Nephron progenitor cell (in vitro differentiated cells): ENCODE data around the gene NFIA.

Experiments
- DNase-seq: peaks from one replicate; pipeline ENCODE4 v3.0.0; 2021
- H3K27ac Mint-ChIP-seq: 2 replicates; pipeline ENCODE4 v1.8.0; 2021; ENCODE audit warnings: mild to moderate bottlenecking, moderate library complexity, mixed read lengths
- H3K27me3 Mint-ChIP-seq: 2 replicates; pipeline ENCODE4 v1.8.0; 2021; ENCODE audit warnings: mild to moderate bottlenecking, low read depth, mixed read lengths; ENCODE audit not compliant: poor library complexity
- H3K36me3 Mint-ChIP-seq: 2 replicates; pipeline ENCODE4 v1.8.0; 2021; ENCODE audit warnings: low read depth, mixed read lengths
- H3K4me1 Mint-ChIP-seq: 2 replicates; pipeline ENCODE4 v1.8.0; 2021; ENCODE audit warnings: mixed read lengths
- H3K4me3 Mint-ChIP-seq: 2 replicates; pipeline ENCODE4 v1.8.0; 2021; ENCODE audit warnings: mild to moderate bottlenecking, moderate library complexity, mixed read lengths
- H3K9me3 Mint-ChIP-seq: 2 replicates; pipeline ENCODE4 v1.8.0; 2021; ENCODE audit warnings: mild to moderate bottlenecking, moderate library complexity, mixed read lengths
- CTCF ChIP-seq: fragments of 200-600 bp; sonication (generic); IDR thresholded peaks from 2 replicates; pipeline ENCODE4 v1.5.0; 2021; ENCODE audit warnings: antibody characterized with exemption

Gene NFIA

GRCh38 chr1:61332796-61333195, 250.4 kb downstream of the NFIA start:
- no peaks in the 10 kb centered on the region for H3K9me3 Mint-ChIP-seq
- peaks cover 21% of the 10 kb centered on the region for H3K4me1 Mint-ChIP-seq
- no peak overlapping the region for H3K4me3 Mint-ChIP-seq
- TF ChIP-seq CTCF = no peak
- no peak for DNase-seq
- no peaks in the 10 kb centered on the region for H3K36me3 Mint-ChIP-seq
- H3K27ac Mint-ChIP-seq = no peak overlapping the region
- peaks cover 3% of the 10 kb centered on the region for H3K27me3 Mint-ChIP-seq

GRCh38 chr1:61334718-61335589, 252.6 kb downstream of the NFIA start:
- no peak for DNase-seq
- no peaks in the 10 kb centered on the region for H3K9me3 Mint-ChIP-seq
- H3K27me3 Mint-ChIP-seq = no peaks in the 10 kb centered on the region
- TF ChIP-seq CTCF = no peak
- peaks cover 30% of the 10 kb centered on the region for H3K4me1 Mint-ChIP-seq
- no peak overlapping the region for H3K4me3 Mint-ChIP-seq
- H3K36me3 Mint-ChIP-seq = no peaks in the 10 kb centered on the region
- H3K27ac Mint-ChIP-seq = no peak overlapping the region

GRCh38 chr1:61337037-61337436, 254.7 kb downstream of the NFIA start:
- no peaks in the 10 kb centered on the region for H3K36me3 Mint-ChIP-seq
- no peaks in the 10 kb centered on the region for H3K9me3 Mint-ChIP-seq
- no peak for DNase-seq
- no peak overlapping the region for H3K27ac Mint-ChIP-seq
- no peak overlapping the region for H3K4me3 Mint-ChIP-seq
- TF ChIP-seq CTCF = no peak
- H3K27me3 Mint-ChIP-seq = no peaks in the 10 kb centered on the region
- H3K4me1 Mint-ChIP-seq = peaks cover 30% of the 10 kb centered on the region

GRCh38 chr1:61337441-61337951, 255.1 kb downstream of the NFIA start:
- no peaks in the 10 kb centered on the region for H3K9me3 Mint-ChIP-seq
- H3K4me1 Mint-ChIP-seq = peaks cover 30% of the 10 kb centered on the region
- no peaks in the 10 kb centered on the region for H3K27me3 Mint-ChIP-seq
- DNase-seq = no peak
- no peak for TF ChIP-seq CTCF
- H3K36me3 Mint-ChIP-seq = no peaks in the 10 kb centered on the region
- H3K27ac Mint-ChIP-seq = peak overlapping the region; percentile 89
- peak overlapping the region; percentile 45 for H3K4me3 Mint-ChIP-seq

- peak; percentile 28 for DNase-seq
- H3K27ac Mint-ChIP-seq = peak overlapping the region; percentile 89
- no peaks in the 10 kb centered on the region for H3K36me3 Mint-ChIP-seq
- peaks cover 34% of the 10 kb centered on the region for H3K4me1 Mint-ChIP-seq
- H3K4me3 Mint-ChIP-seq = peak overlapping the region; percentile 45
- peak; percentile 49 for TF ChIP-seq CTCF
- no peaks in the 10 kb centered on the region for H3K9me3 Mint-ChIP-seq
- no peaks in the 10 kb centered on the region for H3K27me3 Mint-ChIP-seq
Measured at GRCh38 chr1:61337981-61338848, 255.9 kb downstream of the NFIA start.
